GM10847 (cell line): ENCODE results near the gene SCARF1.

Experiments used
- POLR2A ChIP-seq: IDR thresholded peaks from 2 replicates; pipeline ENCODE4 v1.6.1; 2011; ENCODE audit not compliant: insufficient read length; ENCODE audit errors: extremely low read depth

Gene SCARF1

GRCh38 chr17:1623057-1623630, 22.4 kb downstream of the SCARF1 start:
- TF ChIP-seq POLR2A, result no peak

- TF ChIP-seq POLR2A, result no peak
Observed at GRCh38 chr17:1621273-1621954, 24.1 kb downstream of the SCARF1 start.

GRCh38 chr17:1620486-1620885, 25.0 kb downstream of the SCARF1 start:
- TF ChIP-seq POLR2A, result no peak

- no peak for TF ChIP-seq POLR2A
Observed at GRCh38 chr17:1617620-1618174, 27.8 kb downstream of the SCARF1 start.

GRCh38 chr17:1616101-1616500, 29.4 kb downstream of the SCARF1 start:
- TF ChIP-seq POLR2A, result no peak

- no peak for TF ChIP-seq POLR2A
Observed at GRCh38 chr17:1612400-1612799, 33.1 kb downstream of the SCARF1 start.

- no peak for TF ChIP-seq POLR2A
Observed at GRCh38 chr17:1611715-1612114, 33.8 kb downstream of the SCARF1 start.

GRCh38 chr17:1608676-1609075, 36.9 kb downstream of the SCARF1 start:
- TF ChIP-seq POLR2A, result no peak

- TF ChIP-seq POLR2A, result no peak
Observed at GRCh38 chr17:1607971-1608320, 37.6 kb downstream of the SCARF1 start.

- peak; percentile 21 for TF ChIP-seq POLR2A
Observed at GRCh38 chr17:1606352-1606985, 39.1 kb downstream of the SCARF1 start.

GRCh38 chr17:1605681-1606351, 39.7 kb downstream of the SCARF1 start:
- no peak for TF ChIP-seq POLR2A

GRCh38 chr17:1604831-1605528, 40.6 kb downstream of the SCARF1 start:
- TF ChIP-seq POLR2A, result no peak

- no peak for TF ChIP-seq POLR2A
Observed at GRCh38 chr17:1601571-1601970, 44.0 kb downstream of the SCARF1 start.

GRCh38 chr17:1598399-1599095, 47.0 kb downstream of the SCARF1 start:
- TF ChIP-seq POLR2A, result no peak
